Measurements from ENCODE around the gene EDRF1. TPM values are rescaled to one million over a fixed set of nuclear protein-coding genes. Genes with fewer than 3 reads are reported as not detected.
A peak's percentile ranks its signal among the peaks of the same experiment; 100 is the strongest.

EDRF1 gene
- total RNA-seq (2014; rRNA removed; shearing (Covaris generic)), result 44.7 and 48.8 TPM in 2 replicates
- polyA plus RNA-seq (2016; fragmentation: Nextera tagmentation; extraction: Ambion mirVana), result 20.1 and 25.0 TPM in 2 replicates
- long read RNA-seq, partial matches to known transcripts, result 9 of 9 reads
- long read RNA-seq, other reads (novel, unspliced or antisense), result 0 of 9 reads

GRCh38 chr10:125719173-125720001 lies at the start of gene EDRF1:
TSS of gene EDRF1 (plus strand) at chr10:125719709. CDS start at chr10:125719808, 99 bp downstream.
- peaks cover 22% of the 10 kb centered on the region for H3K9me3 Mint-ChIP-seq
- DNase-seq (ENCODE audit: low spot score) (peak; percentile 100), ATAC-seq (peak; percentile 93)
- H2AFZ ChIP-seq, result peak within 1 kb of the TSS; percentile 66; the same call in 1 of the 2 replicates
- no peaks in the 10 kb centered on the region for H3K27me3 ChIP-seq (ENCODE audit: insufficient read depth)
- H3K36me3 Mint-ChIP-seq (ENCODE audit: low read depth), result peaks cover 42% of the 10 kb centered on the region
- peaks cover 5% of the 10 kb centered on the region for H3K27me3 Mint-ChIP-seq (ENCODE audit: insufficient read depth, low read depth, poor library complexity)
- peak within 1 kb of the TSS; percentile 96 for H3K4me3 ChIP-seq
- peak within 1 kb of the TSS; percentile 95 for H3K4me3 Mint-ChIP-seq
- H3K27ac ChIP-seq (ENCODE audit: low read depth), result peak within 1 kb of the TSS; percentile 82
- H4K20me1 ChIP-seq (replicated peaks; ENCODE audit: insufficient read depth), result 0 out of 2 replicates have a peak, but pooled peaks cover 6% of the 10 kb centered on the region
- H3K9me2 ChIP-seq (ENCODE audit: insufficient read depth), result no peaks in the 10 kb centered on the region
- H3F3A ChIP-seq (replicated peaks; ENCODE audit: low read depth), result no peaks in the 10 kb centered on the region
- H3K4me1 ChIP-seq (ENCODE audit: insufficient read depth), result peaks cover 6% of the 10 kb centered on the region; the same call in 1 of the 2 replicates
- H3K36me3 ChIP-seq (ENCODE audit: insufficient read depth), result peaks cover 25% of the 10 kb centered on the region
- no peak for TF ChIP-seq EZH2 (IDR thresholded peaks at IDR 0.05; ENCODE audit: low read depth, unreplicated experiment)
- no peak for TF ChIP-seq REST (IDR thresholded peaks at IDR 0.05; ENCODE audit: unreplicated experiment)
- TF ChIP-seq ZNF462 (CRISPR knock-in tag; IDR thresholded peaks at IDR 0.05), result no peak
- TF ChIP-seq STAT1 (IDR thresholded peaks at IDR 0.05; ENCODE audit: unreplicated experiment), result no peak
- 0 out of 2 replicates have a peak, but pooled peaks have one; percentile 23 for TF ChIP-seq ETS1 (IDR thresholded peaks at IDR 0.05)
- no peak for TF ChIP-seq JUNB (IDR thresholded peaks at IDR 0.05; ENCODE audit: unreplicated experiment)
- no peak for TF ChIP-seq CTCF (conservative IDR thresholded peaks at IDR 0.05; ENCODE audit: low read depth in 2 of 2)
- TF ChIP-seq CREB1 (CRISPR knock-in tag; IDR thresholded peaks at IDR 0.05; ENCODE audit: low read depth), result 0 out of 2 replicates have a peak, but pooled peaks have one; percentile 38
- no peak for TF ChIP-seq NANOG (IDR thresholded peaks at IDR 0.05; ENCODE audit: borderline replicate concordance)
- TF ChIP-seq POLR2AphosphoS5 (IDR thresholded peaks at IDR 0.05; ENCODE audit: low read depth), result peak; percentile 96
- no peak for TF ChIP-seq ZNF331 (CRISPR knock-in tag; IDR thresholded peaks at IDR 0.05; ENCODE audit: low read depth)
- no peak for TF ChIP-seq ZNF114 (CRISPR knock-in tag; IDR thresholded peaks at IDR 0.05)
- no peak for TF ChIP-seq EZH2phosphoT487 (IDR thresholded peaks at IDR 0.05; ENCODE audit: unreplicated experiment)
- peaks cover 7% of the 10 kb centered on the region; the same call in 2 of the 3 replicates for H3K4me1 Mint-ChIP-seq
- peak within 1 kb of the TSS; percentile 99 for H3K27ac Mint-ChIP-seq
- H3K79me2 ChIP-seq (replicated peaks; ENCODE audit: insufficient read depth), result peaks cover 32% of the 10 kb centered on the region
- H3K4me2 ChIP-seq, result peak within 1 kb of the TSS; percentile 96

Measured in GM23338 (cell line).